H54 (cell line): ENCODE results near the gene WFDC6.
"Not testable (repeated sequence)": the region's sequence is repeated elsewhere in the genome, so short reads cannot be mapped to it uniquely, and the experiment has no call there.

ENCODE experiments used
- DNase-seq: peaks from one replicate; pipeline ENCODE4 v3.0.0; 2011; ENCODE audit warnings: low spot score, mixed read lengths; ENCODE audit not compliant: insufficient read length
- FAIRE-seq: peaks from 3 replicates; lab custom pipeline; 2011; peaks lifted over from hg19 to GRCh38; lab: Jason Lieb, UNC
- POLR2A ChIP-seq: IDR thresholded peaks from 2 replicates; pipeline ENCODE4 v1.6.1; 2011; ENCODE audit warnings: low read depth, mild to moderate bottlenecking, low read length

Gene WFDC6

GRCh38 chr20:45539382-45539781, at the start of gene WFDC6:
WFDC6 (minus strand) TSS chr20:45539482; CDS start chr20:45539407, 75 bp downstream.
- no peak for TF ChIP-seq POLR2A
- FAIRE-seq (no peak), DNase-seq (no peak)

DNA sequence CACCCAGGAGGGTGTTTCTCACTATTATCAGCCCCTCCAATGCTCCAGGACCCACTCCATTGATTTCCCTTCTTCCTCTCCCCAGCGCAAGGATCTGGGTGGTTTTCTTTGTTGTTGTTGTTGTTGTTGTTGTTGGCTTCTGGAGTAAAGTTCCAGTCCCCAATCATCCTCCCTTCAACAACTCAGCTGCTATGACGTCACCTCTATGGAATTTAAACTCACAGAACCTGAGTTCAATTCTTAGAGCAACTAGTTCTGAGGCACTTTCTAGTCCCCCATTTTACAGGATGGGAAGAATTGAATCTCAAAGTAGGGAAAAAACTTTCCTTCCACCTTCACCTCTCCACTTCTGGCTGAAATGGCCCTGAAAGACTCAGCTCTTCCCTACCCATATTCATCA, 49.5 kb upstream of the WFDC6 start:
- no peak for FAIRE-seq
- no peak for TF ChIP-seq POLR2A
- no peak for DNase-seq

DNA sequence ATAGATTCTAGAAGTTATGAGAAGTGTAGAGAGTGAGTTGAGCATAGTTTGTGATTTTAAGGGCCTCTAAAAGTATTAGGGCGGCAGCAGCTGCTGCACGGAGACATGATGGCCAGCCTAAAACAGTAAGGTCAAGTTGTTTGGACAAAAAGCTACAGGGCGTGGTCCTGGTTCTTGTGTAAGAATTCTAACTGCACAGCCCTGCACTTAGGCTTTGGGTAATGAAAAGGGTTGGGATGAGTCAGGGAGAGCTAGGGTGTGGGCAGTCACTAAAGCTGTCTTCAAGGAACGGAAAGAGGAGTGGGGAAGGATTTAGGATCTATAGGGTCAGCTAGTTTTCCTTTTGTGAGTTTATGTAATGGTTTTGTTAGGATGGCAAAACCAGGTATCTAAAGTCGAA, 46.7 kb upstream of the WFDC6 start:
- not testable (repeated sequence) for FAIRE-seq, DNase-seq

GRCh38 chr20:45584294-45584693, 45.0 kb upstream of the WFDC6 start:
- DNase-seq, FAIRE-seq: not testable (repeated sequence)

- FAIRE-seq (no peak), DNase-seq (no peak)
- TF ChIP-seq POLR2A = no peak
Observed at GRCh38 chr20:45583502-45583901, 44.2 kb upstream of the WFDC6 start.

GRCh38 chr20:45581702-45582101, 42.4 kb upstream of the WFDC6 start:
- TF ChIP-seq POLR2A = no peak
- no peak for DNase-seq
- FAIRE-seq = no peak

- FAIRE-seq (no peak), DNase-seq (no peak)
- TF ChIP-seq POLR2A = no peak
Observed at GRCh38 chr20:45579184-45579583, 39.9 kb upstream of the WFDC6 start, which contains the start of gene WFDC8. WFDC8 (minus strand) TSS chr20:45579284; CDS start chr20:45579247, 37 bp downstream.

DNA sequence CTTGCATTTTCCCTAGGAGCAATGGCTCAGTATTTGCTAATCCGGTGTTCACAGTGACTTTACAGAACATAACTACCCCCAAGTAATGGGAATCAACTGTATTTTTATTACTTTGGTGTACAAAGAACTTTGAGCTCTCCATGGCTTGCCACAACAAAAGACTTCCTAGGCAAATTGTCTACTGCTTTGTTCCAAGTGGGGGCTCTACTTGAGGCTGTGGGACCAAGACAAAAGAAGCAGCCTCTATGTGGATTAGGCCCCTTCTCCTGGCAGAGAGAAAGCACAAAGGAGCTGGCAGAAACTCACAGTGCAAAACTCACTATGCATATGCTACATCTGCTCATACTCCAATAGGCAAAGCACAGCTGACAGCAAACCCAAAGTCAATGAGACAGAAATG, 38.9 kb upstream of the WFDC6 start:
- TF ChIP-seq POLR2A = no peak
- DNase-seq (no peak), FAIRE-seq (no peak)

DNA sequence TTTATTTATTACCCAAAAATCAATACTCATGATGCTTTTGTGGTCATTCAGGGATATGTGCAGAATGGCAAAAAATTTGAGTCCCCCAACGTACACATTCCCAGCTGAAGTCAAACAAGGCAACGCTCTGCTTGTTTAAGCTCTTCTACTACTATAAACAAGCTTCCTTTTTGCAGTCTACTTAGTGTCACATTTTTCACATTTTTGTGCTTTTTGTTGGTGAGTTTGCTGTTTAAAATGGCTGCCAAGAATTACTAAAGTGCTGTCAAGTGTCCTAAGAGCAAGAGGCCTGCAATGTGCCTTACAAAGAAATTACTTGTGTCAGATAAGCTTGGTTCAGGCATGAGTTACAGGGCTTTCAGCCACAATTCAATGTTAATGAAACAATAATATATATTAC, 37.7 kb upstream of the WFDC6 start:
- FAIRE-seq (no peak), DNase-seq (no peak)

GRCh38 chr20:45575931-45576330, 36.6 kb upstream of the WFDC6 start:
- FAIRE-seq (no peak), DNase-seq (no peak)
- TF ChIP-seq POLR2A = no peak

More for the DNA sequence above, 37.7 kb upstream of the WFDC6 start:
- TF ChIP-seq POLR2A = no peak

GRCh38 chr20:45569650-45570049, 30.4 kb upstream of the WFDC6 start:
- not testable (repeated sequence) for FAIRE-seq, DNase-seq

DNA sequence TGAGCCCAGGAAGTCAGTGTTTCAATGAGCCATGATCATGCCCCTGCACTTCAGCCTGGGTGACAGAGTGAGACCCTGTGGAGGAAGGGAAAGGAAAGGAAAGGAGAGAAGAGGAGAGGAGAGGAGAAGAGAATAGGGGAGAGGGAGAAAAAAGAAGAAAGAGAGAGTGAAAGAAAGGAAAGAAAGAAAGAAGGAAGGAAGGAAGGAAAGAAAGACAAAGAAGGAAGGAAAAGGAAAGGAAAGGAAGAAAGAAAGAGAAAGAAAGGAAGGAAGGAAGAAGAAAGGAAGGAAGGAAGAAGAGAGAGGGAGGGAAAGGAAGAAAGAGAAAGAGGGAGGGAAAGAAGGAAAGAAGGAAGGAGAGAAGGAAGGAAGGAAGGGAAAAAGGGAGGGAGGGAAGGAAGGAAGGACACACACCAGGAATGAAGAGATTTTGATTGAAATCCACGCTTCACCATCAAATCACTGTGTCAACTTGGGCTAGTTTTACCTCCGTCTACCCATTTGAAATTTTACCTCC, 25.5 kb upstream of the WFDC6 start:
- DNase-seq (no peak), FAIRE-seq (no peak)
- TF ChIP-seq POLR2A = no peak

GRCh38 chr20:45555198-45555597, 15.9 kb upstream of the WFDC6 start:
- no peak for DNase-seq
- FAIRE-seq = no peak

DNA sequence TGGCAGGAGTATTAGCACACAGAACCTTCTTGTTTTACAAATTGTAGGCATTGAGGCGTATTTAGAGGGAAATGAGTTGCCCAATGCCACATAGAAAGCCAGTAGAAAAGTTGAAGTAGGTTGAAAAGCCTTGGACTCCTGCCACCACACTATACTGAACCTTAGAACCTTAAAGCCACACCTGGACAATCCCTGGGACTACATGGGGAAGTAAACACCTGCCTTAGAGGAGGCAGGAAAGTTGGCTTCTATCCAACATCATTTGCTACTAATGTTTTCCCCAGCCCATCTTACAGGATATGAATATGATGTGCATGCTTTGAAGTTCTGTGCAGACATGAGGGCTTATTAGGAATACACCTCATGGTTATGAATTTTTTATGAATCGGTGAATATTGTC, 13.2 kb upstream of the WFDC6 start:
- TF ChIP-seq POLR2A = no peak
- no peak for FAIRE-seq
- no peak for DNase-seq

More at GRCh38 chr20:45555198-45555597, 15.9 kb upstream of the WFDC6 start:
- no peak for TF ChIP-seq POLR2A

- TF ChIP-seq POLR2A = no peak
- no peak for FAIRE-seq
- DNase-seq = no peak
Observed at GRCh38 chr20:45550765-45551164, 11.5 kb upstream of the WFDC6 start.

DNA sequence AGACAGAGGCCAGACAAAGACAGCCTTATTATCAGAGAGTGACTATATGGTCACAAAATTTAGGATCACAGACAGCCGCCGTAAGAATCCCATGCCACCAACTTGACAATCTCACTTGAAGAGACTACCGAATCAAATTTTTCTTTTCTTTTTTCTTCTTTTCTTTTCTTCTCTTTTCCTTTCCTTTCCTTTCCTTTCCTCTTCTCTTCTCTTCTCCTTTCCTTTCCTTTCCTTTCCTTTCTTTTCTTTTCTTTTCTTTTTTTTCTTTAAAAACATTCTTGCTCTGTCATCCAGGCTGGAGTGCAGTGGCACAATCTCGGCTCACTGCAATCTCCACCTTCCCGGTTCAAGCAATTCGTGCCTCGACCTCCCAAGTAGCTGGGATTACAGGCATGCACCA, 9.1 kb upstream of the WFDC6 start:
- no peak for DNase-seq
- no peak for FAIRE-seq
- TF ChIP-seq POLR2A = no peak
